ENCODE measurements around the gene CCDC126.
A peak's percentile ranks its signal among the peaks of the same experiment; 100 is the strongest.
"Not testable (repeated sequence)": the region's sequence is repeated elsewhere in the genome, so short reads cannot be mapped to it uniquely, and the experiment has no call there.

CCDC126 gene

GRCh38 chr7:23617482-23617881 is 20.3 kb downstream of the CCDC126 start:
- no peak for DNase-seq
- in situ Hi-C loops (cut with HindIII; ENCODE audit: low pct_ligation_motif_present, low pct_unique_long_range_greater_than_20kb, low sequenced_read_pairs): no loop called here

GRCh38 chr7:23618241-23618640 is 21.1 kb downstream of the CCDC126 start:
- in situ Hi-C loops (cut with HindIII; ENCODE audit: low pct_ligation_motif_present, low pct_unique_long_range_greater_than_20kb, low sequenced_read_pairs): no loop called here

GRCh38 chr7:23619141-23619540 is 22.0 kb downstream of the CCDC126 start:
- in situ Hi-C loops (cut with HindIII; ENCODE audit: low pct_ligation_motif_present, low pct_unique_long_range_greater_than_20kb, low sequenced_read_pairs): no loop called here
- no peak for DNase-seq

More at GRCh38 chr7:23618241-23618640, 21.1 kb downstream of the CCDC126 start:
- DNase-seq: no peak

GRCh38 chr7:23622506-23622925 is 25.3 kb downstream of the CCDC126 start:
- in situ Hi-C loops (cut with HindIII; ENCODE audit: low pct_ligation_motif_present, low pct_unique_long_range_greater_than_20kb, low sequenced_read_pairs): no loop called here

GRCh38 chr7:23628370-23628769 is 31.2 kb downstream of the CCDC126 start:
- in situ Hi-C loops (cut with HindIII; ENCODE audit: low pct_ligation_motif_present, low pct_unique_long_range_greater_than_20kb, low sequenced_read_pairs): no loop called here
- DNase-seq: no peak

More at GRCh38 chr7:23622506-23622925, 25.3 kb downstream of the CCDC126 start:
- no peak for DNase-seq

- DNase-seq: no peak
- in situ Hi-C loops (cut with HindIII; ENCODE audit: low pct_ligation_motif_present, low pct_unique_long_range_greater_than_20kb, low sequenced_read_pairs): no loop called here
Observed at GRCh38 chr7:23633417-23633816, 36.2 kb downstream of the CCDC126 start.

GRCh38 chr7:23645822-23646221 is 48.6 kb downstream of the CCDC126 start:
- in situ Hi-C loops (cut with HindIII; ENCODE audit: low pct_ligation_motif_present, low pct_unique_long_range_greater_than_20kb, low sequenced_read_pairs): no loop called here
- no peak for DNase-seq

GRCh38 chr7:23653942-23654341 is 56.8 kb downstream of the CCDC126 start:
- in situ Hi-C loops (cut with HindIII; ENCODE audit: low pct_ligation_motif_present, low pct_unique_long_range_greater_than_20kb, low sequenced_read_pairs): no loop called here
- no peak for DNase-seq

- peak; percentile 76 for DNase-seq
- in situ Hi-C loops (cut with HindIII; ENCODE audit: low pct_ligation_motif_present, low pct_unique_long_range_greater_than_20kb, low sequenced_read_pairs): no loop called here
Observed at GRCh38 chr7:23654508-23654907, 57.3 kb downstream of the CCDC126 start.

- in situ Hi-C loops (cut with HindIII; ENCODE audit: low pct_ligation_motif_present, low pct_unique_long_range_greater_than_20kb, low sequenced_read_pairs): no loop called here
- DNase-seq: no peak
Observed at GRCh38 chr7:23655433-23655832, 58.3 kb downstream of the CCDC126 start.

- in situ Hi-C loops (cut with HindIII; ENCODE audit: low pct_ligation_motif_present, low pct_unique_long_range_greater_than_20kb, low sequenced_read_pairs): no loop called here
- no peak for DNase-seq
Observed at GRCh38 chr7:23658831-23659427, 61.7 kb downstream of the CCDC126 start.

- no peak for DNase-seq
- in situ Hi-C loops (cut with HindIII; ENCODE audit: low pct_ligation_motif_present, low pct_unique_long_range_greater_than_20kb, low sequenced_read_pairs): no loop called here
Observed at GRCh38 chr7:23661385-23661784, 64.2 kb downstream of the CCDC126 start.

- in situ Hi-C loops (cut with HindIII; ENCODE audit: low pct_ligation_motif_present, low pct_unique_long_range_greater_than_20kb, low sequenced_read_pairs): no loop called here
- peak; percentile 34 for DNase-seq
Observed at GRCh38 chr7:23662124-23662983, 65.2 kb downstream of the CCDC126 start.

- in situ Hi-C loops (cut with HindIII; ENCODE audit: low pct_ligation_motif_present, low pct_unique_long_range_greater_than_20kb, low sequenced_read_pairs): no loop called here
- no peak for DNase-seq
Observed at GRCh38 chr7:23662984-23663313, 65.8 kb downstream of the CCDC126 start.

GRCh38 chr7:23664122-23664521 is 66.9 kb downstream of the CCDC126 start:
- no peak for DNase-seq
- in situ Hi-C loops (cut with HindIII; ENCODE audit: low pct_ligation_motif_present, low pct_unique_long_range_greater_than_20kb, low sequenced_read_pairs): no loop called here

- DNase-seq: no peak
- in situ Hi-C loops (cut with HindIII; ENCODE audit: low pct_ligation_motif_present, low pct_unique_long_range_greater_than_20kb, low sequenced_read_pairs): no loop called here
Observed at GRCh38 chr7:23672033-23672432, 74.9 kb downstream of the CCDC126 start.

GRCh38 chr7:23679898-23680413 is 82.8 kb downstream of the CCDC126 start, which contains the start of gene FAM221A:
Gene FAM221A (plus strand): TSS chr7:23680199. CDS start chr7:23680219, 20 bp downstream.
- in situ Hi-C loops (cut with HindIII; ENCODE audit: low pct_ligation_motif_present, low pct_unique_long_range_greater_than_20kb, low sequenced_read_pairs): no loop called here
- DNase-seq: peak; percentile 93

GRCh38 chr7:23680414-23681405 is 83.5 kb downstream of the CCDC126 start:
- in situ Hi-C loops (cut with HindIII; ENCODE audit: low pct_ligation_motif_present, low pct_unique_long_range_greater_than_20kb, low sequenced_read_pairs): no loop called here
- DNase-seq: peak; percentile 90

GRCh38 chr7:23684041-23684440 is 86.9 kb downstream of the CCDC126 start:
- in situ Hi-C loops (cut with HindIII; ENCODE audit: low pct_ligation_motif_present, low pct_unique_long_range_greater_than_20kb, low sequenced_read_pairs); DNase-seq: not testable (repeated sequence)
